OCI-LY1 (cell line): ENCODE data around the gene ESAM.

ENCODE experiments used
- H2AFZ ChIP-seq: fragments of 200-600 bp; sonication (generic), shearing (Covaris generic); 2 replicates; pipeline ENCODE4 v1.6.0; 2014; ENCODE audit warnings: antibody characterized with exemption, mild to moderate bottlenecking, low read length
- H3F3A ChIP-seq: fragments of 200-600 bp; sonication (generic), shearing (Covaris generic); 2 replicates; pipeline ENCODE4 v1.6.0; 2014; ENCODE audit warnings: mild to moderate bottlenecking, antibody characterized with exemption, low read length, moderate library complexity; ENCODE audit not compliant: insufficient read depth
- H3K27ac ChIP-seq: fragments of 200-600 bp; sonication (generic); 2 replicates; pipeline ENCODE4 v1.5.1; 2014; ENCODE audit warnings: low read length, mixed run types, mild to moderate bottlenecking, low read depth; ENCODE audit not compliant: poor library complexity, severe bottlenecking
- H3K27me3 ChIP-seq: fragments of 200-600 bp; sonication (generic); 2 replicates; pipeline ENCODE4 v1.6.0; 2014; ENCODE audit warnings: antibody characterized with exemption, mild to moderate bottlenecking, low read length, moderate library complexity; ENCODE audit not compliant: insufficient read depth
- H3K36me3 ChIP-seq: fragments of 200-600 bp; sonication (generic); 2 replicates; pipeline ENCODE4 v1.6.1; 2014; ENCODE audit warnings: mild to moderate bottlenecking, antibody characterized with exemption, low read length, moderate library complexity, mixed read lengths; ENCODE audit not compliant: insufficient read depth
- H3K4me1 ChIP-seq: fragments of 200-600 bp; sonication (generic); 2 replicates; pipeline ENCODE4 v1.5.1; 2014; ENCODE audit warnings: mild to moderate bottlenecking, low read length, moderate library complexity; ENCODE audit not compliant: insufficient read depth, severe bottlenecking
- H3K4me2 ChIP-seq: fragments of 200-600 bp; sonication (generic), shearing (Covaris generic); 2 replicates; pipeline ENCODE4 v1.6.1; 2014; ENCODE audit warnings: low read length
- H3K4me3 ChIP-seq: fragments of 200-600 bp; sonication (generic); 2 replicates; pipeline ENCODE4 v1.5.1; 2014; ENCODE audit warnings: low read length, low read depth, mild to moderate bottlenecking, mixed read lengths; ENCODE audit not compliant: poor library complexity, severe bottlenecking
- H3K79me2 ChIP-seq: fragments of 200-600 bp; shearing (Covaris generic); 2 replicates; pipeline ENCODE4 v1.6.1; 2016; ENCODE audit warnings: mixed run types, low read length, mixed read lengths; ENCODE audit not compliant: insufficient read depth
- H3K9ac ChIP-seq: fragments of 200-600 bp; sonication (generic), shearing (Covaris generic); 2 replicates; pipeline ENCODE4 v1.6.1; 2014; ENCODE audit warnings: mild to moderate bottlenecking, low read length, mixed read lengths
- H3K9me2 ChIP-seq: fragments of 200-600 bp; sonication (generic), shearing (Covaris generic); 2 replicates; pipeline ENCODE4 v1.6.1; 2014; ENCODE audit warnings: low read depth, mild to moderate bottlenecking, low read length, mixed read lengths
- H3K9me3 ChIP-seq: fragments of 200-600 bp; shearing (Covaris generic); 2 replicates; pipeline ENCODE4 v1.6.1; 2014; ENCODE audit warnings: low read length, mixed read lengths
- H4K20me1 ChIP-seq: fragments of 200-600 bp; sonication (generic), shearing (Covaris generic); 2 replicates; pipeline ENCODE4 v1.6.0; 2016; ENCODE audit warnings: mild to moderate bottlenecking, low read length; ENCODE audit not compliant: insufficient read depth
- CTCF ChIP-seq: fragments of 200-600 bp; sonication (generic), shearing (Covaris generic); IDR thresholded peaks from 2 replicates; pipeline ENCODE4 v1.5.1; 2017; ENCODE audit warnings: mild to moderate bottlenecking, antibody characterized with exemption, low read length, moderate library complexity, mixed read lengths
- EZH2 ChIP-seq: fragments of 200-600 bp; sonication (generic), shearing (Covaris generic); IDR thresholded peaks from 2 replicates; pipeline ENCODE4 v1.8.0; 2017; ENCODE audit warnings: borderline replicate concordance, mixed run types, mild to moderate bottlenecking, antibody characterized with exemption, low read length, moderate library complexity, mixed read lengths

Gene ESAM

GRCh38 chr11:124732230-124732629, 29.9 kb downstream of the ESAM start:
- H3K9me2 ChIP-seq: no peaks in the 10 kb centered on the region

GRCh38 chr11:124729571-124729970, 32.5 kb downstream of the ESAM start:
- no peaks in the 10 kb centered on the region for H3K9me3 ChIP-seq
- TF ChIP-seq CTCF: no peak
- no peak for TF ChIP-seq EZH2
- no peak overlapping the region for H2AFZ ChIP-seq
- no peaks in the 10 kb centered on the region for H3K79me2 ChIP-seq
- H3K27ac ChIP-seq: no peak overlapping the region
- H3K4me1 ChIP-seq: peaks cover 7% of the 10 kb centered on the region
- no peaks in the 10 kb centered on the region for H3K27me3 ChIP-seq
- H3K9ac ChIP-seq: no peak overlapping the region
- H3K4me3 ChIP-seq: no peak overlapping the region
- H3F3A ChIP-seq: no peaks in the 10 kb centered on the region
- no peaks in the 10 kb centered on the region for H3K36me3 ChIP-seq
- no peak overlapping the region for H3K4me2 ChIP-seq
- H4K20me1 ChIP-seq: no peaks in the 10 kb centered on the region
- H3K9me2 ChIP-seq: no peaks in the 10 kb centered on the region

More at GRCh38 chr11:124732230-124732629, 29.9 kb downstream of the ESAM start:
- Histone ChIP-seq H3K36me3 (no peaks in the 10 kb centered on the region), H3K4me1 (no peaks in the 10 kb centered on the region), H3K4me3 (no peak overlapping the region), H4K20me1 (no peaks in the 10 kb centered on the region), H3K79me2 (no peaks in the 10 kb centered on the region), H3K27me3 (no peaks in the 10 kb centered on the region), H3K9me3 (no peaks in the 10 kb centered on the region), H3K27ac (no peak overlapping the region), H3K9ac (no peak overlapping the region), H2AFZ (no peak overlapping the region), H3K4me2 (no peak overlapping the region), H3F3A (no peaks in the 10 kb centered on the region)
- TF ChIP-seq CTCF: no peak
- TF ChIP-seq EZH2: no peak

- H4K20me1 ChIP-seq: no peaks in the 10 kb centered on the region
- H3K36me3 ChIP-seq: no peaks in the 10 kb centered on the region
- H3K27me3 ChIP-seq: no peaks in the 10 kb centered on the region
- no peaks in the 10 kb centered on the region for H3K9me2 ChIP-seq
- no peak overlapping the region for H2AFZ ChIP-seq
- no peak overlapping the region for H3K9ac ChIP-seq
- H3K4me1 ChIP-seq: peaks cover 7% of the 10 kb centered on the region
- H3K9me3 ChIP-seq: no peaks in the 10 kb centered on the region
- no peak overlapping the region for H3K4me3 ChIP-seq
- TF ChIP-seq EZH2: no peak
- TF ChIP-seq CTCF: no peak
- H3F3A ChIP-seq: no peaks in the 10 kb centered on the region
- no peak overlapping the region for H3K27ac ChIP-seq
- no peaks in the 10 kb centered on the region for H3K79me2 ChIP-seq
- H3K4me2 ChIP-seq: no peak overlapping the region
These were observed 34.0 kb downstream of the ESAM start for GRCh38 chr11:124728134-124728533.
